ENCODE data around the gene WDR45. TPM values are rescaled to one million over a fixed set of nuclear protein-coding genes. Genes with fewer than 3 reads are reported as not detected.

Gene WDR45
- total RNA-seq, 4 donors from 2014 or later, result 90.8 to 131 (median 116) TPM

GRCh38 chrX:49053223-49054072, 26.2 kb downstream of the WDR45 start:
- TF ChIP-seq, protein P1, sequence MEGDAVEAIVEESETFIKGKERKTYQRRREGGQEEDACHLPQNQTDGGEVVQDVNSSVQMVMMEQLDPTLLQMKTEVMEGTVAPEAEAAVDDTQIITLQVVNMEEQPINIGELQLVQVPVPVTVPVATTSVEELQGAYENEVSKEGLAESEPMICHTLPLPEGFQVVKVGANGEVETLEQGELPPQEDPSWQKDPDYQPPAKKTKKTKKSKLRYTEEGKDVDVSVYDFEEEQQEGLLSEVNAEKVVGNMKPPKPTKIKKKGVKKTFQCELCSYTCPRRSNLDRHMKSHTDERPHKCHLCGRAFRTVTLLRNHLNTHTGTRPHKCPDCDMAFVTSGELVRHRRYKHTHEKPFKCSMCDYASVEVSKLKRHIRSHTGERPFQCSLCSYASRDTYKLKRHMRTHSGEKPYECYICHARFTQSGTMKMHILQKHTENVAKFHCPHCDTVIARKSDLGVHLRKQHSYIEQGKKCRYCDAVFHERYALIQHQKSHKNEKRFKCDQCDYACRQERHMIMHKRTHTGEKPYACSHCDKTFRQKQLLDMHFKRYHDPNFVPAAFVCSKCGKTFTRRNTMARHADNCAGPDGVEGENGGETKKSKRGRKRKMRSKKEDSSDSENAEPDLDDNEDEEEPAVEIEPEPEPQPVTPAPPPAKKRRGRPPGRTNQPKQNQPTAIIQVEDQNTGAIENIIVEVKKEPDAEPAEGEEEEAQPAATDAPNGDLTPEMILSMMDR (IDR thresholded peaks at IDR 0.05), result no peak
- DNase-seq (ENCODE audit: low spot score) (peak; percentile 37), ATAC-seq (ENCODE audit: low FRiP score) (peak; percentile 89)

GRCh38 chrX:49043987-49044281, 35.8 kb downstream of the WDR45 start:
- DNase-seq (ENCODE audit: low spot score) (no peak), ATAC-seq (ENCODE audit: low FRiP score) (no peak)
- TF ChIP-seq, protein P1 (IDR thresholded peaks at IDR 0.05), result peak in 1 of 3 donors; percentile 4

DNA sequence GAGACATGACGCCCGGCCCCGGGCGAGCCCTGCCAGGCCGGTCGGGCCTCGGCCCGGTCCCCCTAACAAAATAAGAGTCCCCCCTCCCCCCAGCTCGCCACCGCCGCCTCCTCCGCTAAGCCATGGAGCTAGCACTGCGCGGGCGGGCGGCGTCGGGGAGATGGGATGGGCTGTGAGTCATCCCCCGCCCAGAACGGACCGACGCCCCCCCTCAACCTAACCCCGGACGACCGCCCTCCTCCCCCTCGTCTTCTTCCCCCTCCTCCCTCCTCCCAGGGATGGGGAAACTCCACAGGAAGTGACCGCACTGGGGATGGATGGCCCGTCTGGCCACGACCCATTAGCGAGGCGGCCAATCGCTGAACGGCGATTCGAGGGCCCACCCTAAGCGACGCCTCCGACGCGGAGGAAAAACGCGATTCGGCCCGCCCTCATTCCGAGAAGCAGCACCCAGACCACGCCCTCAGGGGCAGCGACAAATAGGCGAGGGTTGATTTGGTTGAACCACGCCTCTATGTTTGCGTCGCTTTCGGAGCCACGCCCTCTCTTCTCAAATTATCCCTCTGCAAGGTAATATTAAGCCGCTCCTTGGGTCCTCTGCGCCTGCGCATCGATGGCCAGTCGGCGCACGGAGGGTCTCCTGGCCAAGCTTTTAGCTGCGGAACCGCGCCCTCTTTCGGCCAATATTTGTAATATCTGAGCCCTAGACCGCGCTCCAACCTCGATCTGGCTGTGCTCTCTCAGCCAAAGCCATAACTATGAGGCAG, 36.3 kb downstream of the WDR45 start, which contains the start of gene TFE3:
TFE3 (minus strand) TSS at position 138 of the 767 bp plus-strand sequence; CDS start at position 7, 131 bp downstream.
- peak; percentile 91 for ATAC-seq (ENCODE audit: low FRiP score)

DNA sequence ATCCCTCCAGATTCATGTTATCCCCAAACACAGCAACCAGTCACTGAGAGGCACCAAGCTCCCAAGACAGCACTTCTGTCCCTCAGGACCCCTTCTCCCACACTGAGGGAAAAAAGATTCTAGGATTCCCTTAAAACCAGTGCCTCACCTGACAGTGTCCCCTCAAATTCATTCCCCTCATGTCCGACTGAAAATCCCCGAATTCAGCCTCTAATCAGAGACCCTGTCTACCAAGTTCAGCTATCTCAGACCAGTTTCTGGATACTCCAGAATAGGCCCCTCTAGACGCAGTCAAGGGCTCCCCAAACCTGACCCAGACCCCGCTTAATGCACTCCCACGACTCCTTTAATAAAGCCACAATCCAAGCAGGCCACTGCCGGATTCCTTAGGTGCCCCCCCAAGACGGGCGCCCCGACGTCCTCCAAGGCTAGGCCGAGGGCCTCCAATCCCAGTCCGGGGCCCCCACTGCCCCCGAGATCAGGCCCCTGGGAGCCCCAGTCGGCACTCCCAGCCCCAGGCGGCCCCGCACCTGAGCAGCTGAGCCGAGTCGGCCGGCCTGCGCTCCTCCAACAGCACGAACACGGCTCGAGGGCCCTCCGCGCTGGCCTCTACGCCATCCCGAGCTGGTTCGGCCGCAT, 37.0 kb downstream of the WDR45 start:
- ATAC-seq (ENCODE audit: low FRiP score), result no peak
- no peak for DNase-seq (ENCODE audit: low spot score)
- TF ChIP-seq, protein P1 (IDR thresholded peaks at IDR 0.05), result no peak

More for the DNA sequence above, 36.3 kb downstream of the WDR45 start, which contains the start of gene TFE3:
- peak; percentile 90 for DNase-seq (ENCODE audit: low spot score)
- TF ChIP-seq, protein P1 (IDR thresholded peaks at IDR 0.05), result no peak

DNA sequence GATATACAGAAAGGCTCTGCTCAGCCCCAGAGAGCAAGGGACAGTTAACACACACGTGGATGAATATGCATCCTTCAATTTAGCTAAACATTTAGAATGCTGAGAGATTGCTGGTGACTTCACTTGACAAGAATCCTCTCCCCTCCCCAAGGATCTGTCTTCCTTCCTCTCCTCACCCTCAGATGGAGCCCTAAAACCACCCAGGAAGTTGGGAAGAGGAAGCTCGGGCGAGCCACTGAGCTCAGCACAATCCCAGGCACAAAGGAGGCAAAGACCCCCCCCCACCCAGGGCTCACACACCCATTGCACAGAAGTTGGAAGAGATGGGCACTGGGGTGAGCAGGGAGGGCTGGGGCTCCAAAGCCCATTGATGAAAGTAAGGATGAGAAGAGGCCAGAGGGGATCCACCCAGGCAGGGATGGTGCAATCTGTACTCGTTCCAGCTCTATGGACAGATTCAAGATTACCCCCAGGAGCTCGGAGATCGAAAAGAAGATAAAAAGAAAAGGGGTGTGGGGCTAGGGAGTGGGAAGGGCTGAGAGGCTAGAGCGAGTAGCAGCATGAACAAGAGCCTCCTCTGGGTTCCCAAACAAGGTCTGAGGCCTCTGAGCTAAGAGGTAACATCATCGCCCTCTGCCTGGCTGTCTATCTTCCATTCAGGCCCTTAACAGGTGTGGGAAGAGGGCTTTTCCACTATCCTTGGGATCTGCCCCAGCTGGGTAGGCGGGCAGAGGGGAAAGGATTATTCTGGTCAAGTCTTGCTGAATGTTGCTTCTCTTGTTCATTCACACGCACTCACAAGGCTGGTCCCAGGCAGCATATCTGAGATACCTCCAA, 37.7 kb downstream of the WDR45 start:
- DNase-seq (ENCODE audit: low spot score), result no peak
- no peak for ATAC-seq (ENCODE audit: low FRiP score)
- TF ChIP-seq, protein P1 (IDR thresholded peaks at IDR 0.05), result no peak

GRCh38 chrX:49040376-49040955, 39.2 kb downstream of the WDR45 start:
- ATAC-seq (ENCODE audit: low FRiP score), result no peak

More at GRCh38 chrX:49040376-49040955, 39.2 kb downstream of the WDR45 start:
- TF ChIP-seq, protein P1 (IDR thresholded peaks at IDR 0.05), result no peak
- DNase-seq (ENCODE audit: low spot score), result no peak

Measured in omental fat pad (tissue), 4 donors.